CD4-positive, alpha-beta T cell treated with Interleukin-10 for 1 hour (primary cell): Measurements from ENCODE around the gene PRRT3.
"Not testable (repeated sequence)": the region's sequence is repeated elsewhere in the genome, so short reads cannot be mapped to it uniquely, and the experiment has no call there.

ENCODE experiments used
- DNase-seq: peaks from one replicate; pipeline ENCODE4 v3.0.0-alpha.2; 2020

PRRT3 gene

DNA sequence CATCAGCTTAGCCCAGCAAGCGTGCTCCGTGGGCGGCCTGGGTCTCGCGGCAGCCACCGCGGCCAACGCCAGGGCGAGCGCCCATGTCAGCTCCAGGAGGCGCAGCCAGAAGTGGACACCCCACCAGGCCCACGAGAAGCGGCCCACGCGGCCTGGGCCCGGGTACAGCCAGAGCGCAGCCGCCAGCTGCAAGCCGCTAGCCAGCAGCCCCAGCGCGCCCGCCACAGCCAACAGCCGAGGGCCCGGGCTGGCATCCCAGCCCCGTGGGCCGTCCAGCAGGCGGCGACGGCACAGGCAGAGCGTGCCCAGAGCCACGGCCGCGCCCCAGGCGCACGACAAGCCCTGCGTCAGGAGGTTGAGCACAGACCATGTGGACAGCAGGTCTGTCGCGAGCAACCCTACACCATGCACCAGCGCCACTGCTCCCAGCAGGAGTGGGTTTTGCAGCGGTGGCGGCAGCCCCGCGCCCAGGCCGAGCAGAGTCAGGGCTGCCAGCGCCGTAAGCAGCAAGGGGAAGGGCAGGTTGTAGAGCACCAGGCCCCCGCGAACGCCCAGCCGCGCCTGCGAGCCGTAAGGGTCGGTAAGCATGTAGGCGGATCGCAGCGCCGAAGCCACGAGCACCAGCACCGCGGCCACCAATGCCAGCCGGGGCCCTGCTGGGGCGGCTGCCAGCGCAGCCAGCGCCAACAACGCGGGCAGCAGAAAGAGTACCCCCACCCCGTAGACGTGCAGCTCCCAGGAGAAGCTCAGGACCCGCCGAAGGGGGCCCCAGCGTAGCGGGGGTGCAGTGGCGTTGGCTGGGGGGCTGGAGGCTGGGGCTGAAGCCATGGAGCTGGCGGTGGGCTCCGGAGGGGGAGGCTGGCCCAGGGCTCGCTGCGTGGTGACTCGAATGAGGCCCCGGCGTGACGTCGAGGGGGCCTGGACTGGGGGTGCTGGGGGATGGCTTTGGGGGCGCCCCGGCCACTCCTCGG is 4.9 kb downstream of the PRRT3 start:
- DNase-seq, result no peak

DNA sequence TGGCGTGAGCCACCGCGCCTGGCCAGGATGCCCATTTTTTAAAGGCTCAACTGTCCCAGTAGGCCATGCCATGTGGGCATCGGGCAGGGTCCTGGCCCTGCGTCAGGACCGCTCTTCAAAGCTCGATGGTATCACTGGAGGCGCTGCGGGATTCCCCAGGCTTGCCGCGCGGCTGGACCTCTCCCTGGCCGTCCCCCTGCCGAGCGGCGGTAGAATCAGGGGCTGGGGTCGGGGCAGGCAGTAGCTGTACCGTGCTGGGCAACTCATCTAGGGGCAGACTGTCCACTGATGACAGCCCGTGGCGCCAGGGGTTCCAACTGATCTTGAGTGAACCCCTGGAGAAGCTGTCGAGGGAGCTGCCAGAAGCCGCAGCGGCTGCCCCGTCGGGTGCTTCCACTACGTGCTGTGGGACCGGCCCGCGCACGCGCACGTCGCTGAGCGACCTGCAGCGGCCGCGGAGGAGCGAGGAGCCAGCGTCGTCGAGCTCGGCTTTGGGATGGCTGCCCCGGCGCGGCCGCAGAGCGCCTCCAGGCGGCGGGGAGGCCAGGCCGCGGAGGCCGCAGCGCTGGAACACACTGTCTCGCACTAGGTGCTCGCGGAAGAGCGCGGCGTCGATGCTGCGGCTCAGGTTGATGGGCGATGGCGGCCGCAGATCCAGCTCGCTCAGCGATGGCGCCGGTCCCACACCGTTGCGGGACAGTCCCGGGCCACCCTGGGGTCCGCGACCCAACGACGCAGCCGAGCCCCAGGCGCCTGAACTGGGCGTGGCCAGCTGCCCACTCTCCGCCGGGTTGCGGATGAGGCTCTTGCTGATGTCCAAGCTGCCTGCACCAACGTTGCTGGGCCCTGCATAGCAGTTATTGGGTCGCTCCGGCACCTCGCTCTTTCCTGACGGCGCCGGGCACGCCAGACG is 5.8 kb downstream of the PRRT3 start:
- DNase-seq, result peak; percentile 86

- no peak for DNase-seq
Measured at GRCh38 chr3:9945358-9945757, 6.8 kb downstream of the PRRT3 start.

DNA sequence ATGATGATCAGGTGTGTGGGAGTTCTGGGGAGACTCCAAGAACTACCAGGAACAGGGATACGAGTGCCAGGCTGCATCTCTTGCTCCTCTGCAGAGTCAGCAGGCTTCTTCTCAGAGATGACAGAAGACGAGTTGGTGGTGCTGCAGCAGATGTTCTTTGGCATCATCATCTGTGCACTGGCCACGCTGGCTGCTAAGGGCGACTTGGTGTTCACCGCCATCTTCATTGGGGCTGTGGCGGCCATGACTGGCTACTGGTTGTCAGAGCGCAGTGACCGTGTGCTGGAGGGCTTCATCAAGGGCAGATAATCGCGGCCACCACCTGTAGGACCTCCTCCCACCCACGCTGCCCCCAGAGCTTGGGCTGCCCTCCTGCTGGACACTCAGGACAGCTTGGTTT is 7.9 kb downstream of the PRRT3 start:
- DNase-seq, result no peak

DNA sequence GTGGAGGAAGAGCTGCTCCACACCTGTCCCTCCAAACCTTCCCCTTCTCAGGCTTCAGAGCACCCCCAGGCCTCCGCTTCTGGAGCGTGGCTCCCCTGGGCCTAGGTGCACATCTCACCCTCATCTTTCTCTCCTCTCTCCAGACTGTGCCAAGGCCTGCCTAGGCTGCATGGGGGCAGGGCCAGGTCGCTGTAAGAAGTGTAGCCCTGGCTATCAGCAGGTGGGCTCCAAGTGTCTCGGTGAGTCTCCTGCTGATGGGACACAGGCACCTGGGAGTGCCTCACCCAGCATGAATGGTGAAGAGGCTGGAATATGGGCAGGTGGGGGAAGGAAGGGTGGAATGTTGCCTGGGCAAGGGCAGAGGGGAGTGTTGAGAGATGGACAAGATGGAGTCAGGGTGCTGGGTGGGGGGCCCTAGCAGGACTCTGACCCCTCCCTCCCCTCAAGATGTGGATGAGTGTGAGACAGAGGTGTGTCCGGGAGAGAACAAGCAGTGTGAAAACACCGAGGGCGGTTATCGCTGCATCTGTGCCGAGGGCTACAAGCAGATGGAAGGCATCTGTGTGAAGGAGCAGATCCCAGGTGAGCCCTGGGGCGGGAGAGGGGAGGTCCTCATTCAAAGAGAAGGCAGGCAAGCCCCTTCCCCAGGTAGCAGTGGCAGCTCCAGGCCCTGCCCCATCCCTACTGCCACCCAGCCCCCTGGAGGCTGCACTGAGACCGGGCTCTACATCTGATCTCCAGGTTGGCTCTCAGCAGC is 9.1 kb downstream of the PRRT3 start:
- DNase-seq, result no peak

GRCh38 chr3:9942164-9942563 is 10.0 kb downstream of the PRRT3 start:
- DNase-seq, result no peak

DNA sequence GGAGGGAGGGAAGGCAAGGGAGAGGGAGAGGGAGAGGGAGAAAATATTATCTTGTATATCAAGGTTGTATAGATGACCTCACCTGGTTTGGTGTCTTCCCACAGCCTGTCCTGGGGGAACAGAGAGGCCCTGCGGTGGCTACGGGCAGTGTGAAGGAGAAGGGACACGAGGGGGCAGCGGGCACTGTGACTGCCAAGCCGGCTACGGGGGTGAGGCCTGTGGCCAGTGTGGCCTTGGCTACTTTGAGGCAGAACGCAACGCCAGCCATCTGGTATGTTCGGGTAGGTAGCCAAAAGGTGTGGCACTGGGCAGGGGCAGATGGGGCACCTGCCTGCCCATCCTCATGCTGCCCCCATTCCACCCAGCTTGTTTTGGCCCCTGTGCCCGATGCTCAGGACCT is 11.5 kb downstream of the PRRT3 start:
- no peak for DNase-seq

DNA sequence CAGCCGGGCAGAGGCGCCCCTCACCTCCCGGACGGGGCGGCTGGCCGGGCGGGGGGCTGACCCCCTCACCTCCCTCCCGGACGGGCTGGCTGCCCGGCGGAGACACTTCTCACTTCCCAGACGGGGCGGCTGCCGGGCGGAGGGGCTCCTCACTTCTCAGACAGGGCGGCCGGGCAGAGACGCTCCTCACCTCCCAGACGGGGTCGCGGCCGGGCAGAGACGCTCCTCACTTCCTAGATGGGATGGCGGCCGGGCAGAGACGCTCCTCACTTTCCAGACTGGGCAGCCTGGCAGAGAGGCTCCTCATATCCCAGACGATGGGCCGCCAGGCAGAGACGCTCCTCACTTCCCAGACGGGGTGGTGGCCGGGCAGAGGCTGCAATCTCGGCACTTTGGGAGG is 12.3 kb downstream of the PRRT3 start:
- not testable (repeated sequence) for DNase-seq

DNA sequence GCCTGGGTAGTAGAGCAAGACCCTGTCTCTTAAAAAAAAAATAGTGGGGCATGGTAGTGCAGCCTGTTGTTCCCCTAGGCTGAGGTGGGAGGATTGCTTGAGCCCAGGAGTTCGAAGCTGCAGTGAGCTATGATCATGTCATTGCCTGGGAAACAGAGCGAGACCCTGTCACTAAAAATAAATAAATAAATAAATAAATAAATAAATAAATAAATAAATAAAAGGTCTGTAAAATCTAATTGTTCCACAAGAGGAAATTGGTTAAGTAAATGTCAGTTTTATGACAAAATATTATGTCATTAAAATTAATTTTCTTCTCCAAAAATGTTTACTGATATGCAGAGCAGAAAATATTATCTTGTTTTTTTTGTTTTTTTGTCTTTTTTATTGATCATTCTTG is 13.2 kb downstream of the PRRT3 start:
- no peak for DNase-seq

GRCh38 chr3:9937486-9938238 is 14.5 kb downstream of the PRRT3 start:
- DNase-seq, result no peak

DNA sequence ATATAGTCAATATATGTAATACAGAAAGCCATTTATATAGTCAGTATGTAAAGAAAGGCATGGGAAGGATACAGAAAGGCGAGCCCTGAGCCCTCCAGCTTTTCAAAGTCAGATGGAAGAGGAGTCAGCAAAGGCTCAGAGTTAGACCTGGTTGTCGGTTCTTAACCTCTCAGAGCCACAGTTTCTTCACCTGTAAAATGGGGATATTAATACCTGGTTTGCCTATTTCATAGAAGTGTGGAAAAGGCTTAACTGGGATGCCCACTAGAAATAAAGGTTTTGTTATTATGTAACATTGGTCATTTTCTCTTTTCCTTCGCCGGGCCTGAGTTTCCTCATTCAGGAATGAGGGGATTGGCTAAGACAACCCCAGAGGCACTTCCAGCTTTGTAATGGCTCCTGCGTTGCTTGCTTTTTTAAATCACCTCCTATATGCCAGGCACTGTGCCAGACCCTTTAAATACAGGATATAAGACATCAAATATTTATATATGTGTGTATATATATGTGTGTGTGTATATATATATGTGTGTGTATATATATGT is 16.2 kb downstream of the PRRT3 start:
- no peak for DNase-seq

- DNase-seq, result no peak
Measured at GRCh38 chr3:9934993-9935392, 17.2 kb downstream of the PRRT3 start.

GRCh38 chr3:9934235-9934621 is 18.0 kb downstream of the PRRT3 start:
- peak; percentile 54 for DNase-seq

DNA sequence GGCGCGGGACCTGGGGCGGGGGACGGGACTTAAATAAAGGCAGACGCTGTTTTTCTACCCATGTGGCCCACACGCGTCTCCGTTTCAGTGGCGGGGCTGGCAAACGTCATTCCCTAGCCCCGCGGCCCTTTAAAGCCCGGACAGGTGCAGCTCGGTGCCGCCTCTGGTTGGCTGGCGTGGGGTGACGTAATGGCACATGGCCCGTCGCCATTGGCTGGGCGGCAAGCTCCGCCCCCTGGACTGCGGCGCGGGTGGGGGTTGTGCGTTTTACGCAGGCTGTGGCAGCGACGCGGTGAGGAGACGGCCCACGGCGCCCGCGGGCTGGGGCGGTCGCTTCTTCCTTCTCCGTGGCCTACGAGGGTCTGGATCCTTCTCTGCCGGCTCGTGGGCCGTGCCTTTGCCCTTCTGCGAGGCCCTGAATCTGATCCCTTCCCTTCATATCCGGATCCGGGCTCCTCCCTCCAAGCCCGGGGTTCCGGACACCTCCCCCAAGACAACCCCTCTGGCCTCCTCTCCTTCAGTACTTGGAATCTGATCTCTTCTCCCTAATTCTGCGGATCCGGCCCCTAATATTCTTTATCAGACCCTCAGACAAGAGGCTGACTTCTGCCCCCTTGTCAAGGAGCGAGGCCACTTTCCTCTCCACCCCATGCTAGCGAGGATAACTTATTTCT is 18.5 kb downstream of the PRRT3 start, which contains the start of gene CRELD1:
TSS of gene CRELD1 (plus strand) at position 274 of the 674 bp plus-strand sequence. CDS start 605 bp downstream, outside the sequence.
- peak; percentile 98 for DNase-seq

GRCh38 chr3:9932843-9933560 is 19.2 kb downstream of the PRRT3 start:
- DNase-seq, result peak; percentile 90

- no peak for DNase-seq
Measured at GRCh38 chr3:9932535-9932842, 19.7 kb downstream of the PRRT3 start.

DNA sequence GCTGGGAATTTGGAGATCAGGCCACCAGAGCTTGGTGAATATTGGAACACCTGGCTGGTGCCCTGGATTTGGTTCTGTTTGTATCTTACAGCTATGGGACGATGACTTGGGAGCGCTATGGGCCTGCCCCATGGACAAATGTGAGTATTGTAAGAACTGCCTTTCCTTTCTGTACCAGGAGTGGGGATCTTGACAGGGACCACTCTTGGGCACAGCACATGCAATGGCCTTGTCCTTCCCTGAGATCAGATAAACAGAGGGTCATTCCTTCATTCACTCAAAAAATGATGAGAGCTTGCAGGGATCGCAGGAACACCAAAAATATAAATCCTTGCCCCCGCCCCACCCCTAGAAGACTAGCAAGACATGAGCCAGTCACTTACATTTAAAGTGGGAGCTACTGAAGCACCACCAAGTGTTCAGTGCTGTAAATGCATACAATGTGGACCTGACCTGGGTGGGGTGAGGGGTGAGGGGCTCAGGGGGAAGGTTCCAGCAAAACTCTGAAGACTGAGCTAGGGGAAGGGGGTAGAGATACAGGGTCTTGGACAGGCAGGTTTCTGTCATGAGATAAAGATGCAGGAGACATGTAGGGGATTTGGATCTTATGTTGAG is 21.3 kb downstream of the PRRT3 start:
- no peak for DNase-seq

DNA sequence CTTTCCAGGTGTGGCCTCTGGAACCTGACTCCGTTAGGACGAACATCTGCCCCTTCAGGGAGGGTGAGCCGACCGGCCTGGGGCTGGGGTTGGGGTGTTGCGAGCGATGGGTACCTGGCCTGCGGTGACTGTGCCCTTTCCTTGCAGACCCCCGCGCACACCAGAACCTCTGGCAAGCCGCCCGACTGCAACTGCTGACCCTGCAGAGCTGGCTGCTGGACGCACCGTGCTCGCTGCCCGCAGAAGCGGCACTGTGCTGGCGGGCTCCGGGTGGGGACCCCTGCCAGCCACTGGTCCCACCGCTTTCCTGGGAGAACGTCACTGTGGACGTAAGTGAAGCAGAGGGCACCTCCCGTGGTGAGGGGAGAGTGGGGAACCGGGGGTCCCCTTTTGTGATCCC is 24.1 kb downstream of the PRRT3 start:
- no peak for DNase-seq

DNA sequence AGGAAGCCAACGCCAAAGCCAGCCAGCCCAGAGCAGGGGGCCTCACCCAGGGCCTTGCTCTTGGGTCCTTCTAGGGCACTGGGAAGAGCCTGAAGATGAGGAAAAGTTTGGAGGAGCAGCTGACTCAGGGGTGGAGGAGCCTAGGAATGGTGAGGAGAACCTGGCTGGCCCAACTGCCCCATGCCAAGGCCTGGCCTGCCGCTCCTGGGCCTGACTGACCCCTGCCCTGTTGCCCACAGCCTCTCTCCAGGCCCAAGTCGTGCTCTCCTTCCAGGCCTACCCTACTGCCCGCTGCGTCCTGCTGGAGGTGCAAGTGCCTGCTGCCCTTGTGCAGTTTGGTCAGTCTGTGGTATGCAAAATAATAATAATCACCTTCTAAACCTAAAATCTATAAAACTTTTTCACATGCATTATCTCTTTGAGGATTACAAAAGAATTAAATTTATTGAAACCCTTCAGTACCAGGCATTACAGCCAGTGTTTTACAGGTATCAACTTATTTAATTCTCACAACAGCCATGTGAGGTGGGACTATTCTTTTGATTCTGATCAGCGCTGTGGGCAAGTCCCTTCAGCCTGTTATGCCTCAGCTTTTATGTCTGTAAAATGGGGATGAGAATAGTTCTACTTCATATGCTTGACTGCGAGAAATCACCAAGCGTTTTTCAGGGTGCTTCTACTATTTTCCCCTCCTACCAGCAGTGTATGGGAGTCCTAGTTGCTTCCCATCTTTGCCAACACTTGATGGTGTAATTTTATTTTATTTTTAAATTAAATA is 33.8 kb downstream of the PRRT3 start:
- DNase-seq, result no peak
